HG03571 (cell line): ENCODE data around the gene FGF1.
"Not testable (repeated sequence)": the region's sequence is repeated elsewhere in the genome, so short reads cannot be mapped to it uniquely, and the experiment has no call there.

ENCODE experiments used
- ATAC-seq: cut with Tn5 transposase; IDR thresholded peaks from one replicate; pipeline ENCODE4 v1.9.1; 2021; ENCODE audit not compliant: unreplicated experiment

Gene FGF1

DNA sequence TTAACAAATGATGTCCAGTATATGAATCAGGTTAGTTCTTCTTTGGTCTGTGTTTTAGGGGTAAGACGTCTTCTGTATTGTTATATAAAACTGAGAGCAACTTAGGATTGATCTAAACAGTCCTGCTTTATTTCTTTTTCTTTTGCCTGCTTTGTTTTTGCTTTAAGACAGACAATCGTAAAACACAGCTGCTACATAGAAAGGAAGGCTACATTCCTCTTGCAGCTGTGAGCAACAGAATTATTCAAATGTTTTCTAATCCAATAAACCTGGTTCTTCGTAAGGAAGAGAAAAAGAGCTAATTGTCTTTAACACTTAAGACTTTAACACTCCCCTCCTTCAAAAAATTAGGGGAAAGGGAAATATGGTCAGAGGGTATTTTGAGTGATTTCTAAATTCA, 14.6 kb downstream of the FGF1 start:
- ATAC-seq, result no peak

DNA sequence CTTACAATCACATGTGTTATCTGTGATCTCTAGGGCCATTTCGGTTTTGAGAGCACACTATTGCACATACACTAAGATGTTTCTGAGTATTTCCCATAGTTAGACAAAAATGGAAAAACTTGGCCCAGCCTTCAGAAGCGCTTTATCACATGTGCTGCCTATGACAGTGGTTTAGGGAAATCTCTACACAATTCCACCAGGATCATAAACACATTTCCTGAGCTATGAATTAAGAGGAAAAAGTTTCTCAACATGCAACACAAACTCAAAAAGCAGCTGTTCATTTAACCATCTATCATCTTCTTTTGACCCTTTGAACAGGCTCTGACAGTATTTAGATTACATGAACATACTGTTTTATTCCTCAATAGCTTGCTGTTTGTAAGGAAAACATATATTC, 15.1 kb downstream of the FGF1 start:
- no peak for ATAC-seq

- ATAC-seq, result no peak
Observed at GRCh38 chr5:142669477-142669876, 16.4 kb downstream of the FGF1 start.

DNA sequence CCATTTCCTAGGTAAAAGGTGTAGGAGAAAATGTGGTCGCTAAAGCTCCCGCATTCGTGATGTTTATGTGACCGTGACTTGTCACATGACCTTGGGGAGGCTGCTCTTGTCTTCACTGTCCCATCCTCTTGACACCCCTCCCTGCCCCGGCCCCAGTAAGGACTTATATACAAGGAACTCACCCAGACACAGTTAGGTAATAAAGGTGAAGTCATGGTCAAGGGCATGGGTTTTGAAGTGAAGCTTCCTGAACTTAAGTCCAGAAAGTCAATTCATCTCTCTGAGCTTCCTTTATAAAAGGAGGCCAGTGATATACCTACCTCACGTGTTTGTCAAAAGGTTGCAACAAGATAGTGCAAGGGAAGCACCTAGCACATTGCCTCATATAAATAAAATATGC, 17.6 kb downstream of the FGF1 start:
- no peak for ATAC-seq

- no peak for ATAC-seq
Observed at GRCh38 chr5:142667831-142668230, 18.1 kb downstream of the FGF1 start.

- no peak for ATAC-seq
Observed at GRCh38 chr5:142664636-142665035, 21.3 kb downstream of the FGF1 start.

GRCh38 chr5:142664067-142664466, 21.8 kb downstream of the FGF1 start:
- ATAC-seq, result no peak

DNA sequence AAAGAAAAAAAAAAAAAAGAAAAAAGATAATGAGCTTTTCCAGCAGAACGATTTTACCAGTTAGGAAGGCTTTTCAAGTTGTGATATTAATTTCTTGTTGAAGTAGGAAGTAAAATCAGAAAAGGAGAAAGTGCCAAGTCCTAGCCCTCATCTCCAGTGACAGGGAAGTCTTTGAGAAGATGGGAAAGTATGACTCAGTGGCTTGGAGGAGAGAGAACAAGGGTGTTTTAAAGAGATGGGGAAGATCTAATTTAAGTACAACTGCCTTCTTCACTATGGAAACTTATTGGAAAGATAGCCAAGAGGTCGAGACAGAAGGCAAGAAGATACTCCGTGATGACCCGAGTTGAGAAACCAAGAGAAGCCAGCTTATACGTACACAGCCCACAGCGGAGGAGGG, 22.6 kb downstream of the FGF1 start:
- ATAC-seq, result no peak

DNA sequence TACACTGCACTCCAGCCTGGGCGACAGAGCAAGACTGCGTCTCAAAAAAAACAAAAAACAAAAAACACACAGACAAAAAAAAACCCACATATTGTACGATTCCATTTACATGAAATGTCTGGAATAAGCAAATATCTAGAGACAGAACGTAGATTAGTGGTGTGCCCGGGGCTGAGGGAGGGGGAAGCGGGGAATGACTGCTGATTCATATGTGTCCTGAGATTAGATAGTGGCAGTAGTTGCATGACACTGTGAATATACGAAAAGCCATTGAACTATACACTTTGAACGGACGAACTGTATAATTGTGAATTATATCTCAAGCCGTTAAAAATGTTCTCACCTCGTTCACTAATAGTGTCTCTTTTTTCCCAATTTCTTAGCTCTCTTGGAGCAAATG, 23.9 kb downstream of the FGF1 start:
- ATAC-seq, result no peak

DNA sequence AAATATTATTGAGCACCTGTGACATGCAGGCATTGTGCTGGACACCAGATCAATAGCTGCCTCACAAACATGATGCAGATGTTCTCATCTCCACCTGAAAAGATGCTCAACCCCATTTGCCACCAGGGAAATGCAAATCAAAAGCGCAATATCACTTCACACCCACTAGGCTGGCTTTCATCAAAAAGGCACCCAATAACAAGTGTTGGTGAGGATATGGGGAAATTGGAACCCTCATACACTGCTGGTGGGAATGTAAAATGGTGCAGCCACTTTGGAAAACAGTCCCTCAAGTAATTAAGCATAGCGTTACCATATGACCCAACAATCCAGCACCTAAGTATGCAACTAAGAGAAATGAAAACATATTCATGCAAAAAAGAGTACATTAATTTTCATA, 24.7 kb downstream of the FGF1 start:
- no peak for ATAC-seq

- ATAC-seq, result no peak
Observed at GRCh38 chr5:142660731-142661130, 25.2 kb downstream of the FGF1 start.

DNA sequence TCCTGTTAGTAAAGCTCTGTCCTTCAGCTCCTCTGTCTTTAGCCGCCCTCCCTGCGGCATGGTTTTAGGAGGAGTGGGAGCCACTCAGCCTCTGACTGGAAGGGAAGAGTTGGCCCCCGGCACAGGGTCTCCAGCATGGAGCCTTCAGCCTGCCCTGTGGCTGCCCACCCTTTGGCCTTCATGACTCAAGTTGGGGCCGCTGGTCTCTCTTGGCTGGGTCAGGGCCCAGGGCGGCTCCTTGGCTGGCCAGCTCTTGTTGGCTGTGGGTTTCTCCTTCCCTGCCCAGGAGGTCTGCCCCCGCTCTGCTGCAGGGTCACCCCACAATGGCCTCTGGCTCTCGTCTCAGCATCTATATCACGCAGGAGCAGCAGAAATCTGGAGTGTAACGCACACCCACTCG, 25.7 kb downstream of the FGF1 start:
- ATAC-seq, result no peak

DNA sequence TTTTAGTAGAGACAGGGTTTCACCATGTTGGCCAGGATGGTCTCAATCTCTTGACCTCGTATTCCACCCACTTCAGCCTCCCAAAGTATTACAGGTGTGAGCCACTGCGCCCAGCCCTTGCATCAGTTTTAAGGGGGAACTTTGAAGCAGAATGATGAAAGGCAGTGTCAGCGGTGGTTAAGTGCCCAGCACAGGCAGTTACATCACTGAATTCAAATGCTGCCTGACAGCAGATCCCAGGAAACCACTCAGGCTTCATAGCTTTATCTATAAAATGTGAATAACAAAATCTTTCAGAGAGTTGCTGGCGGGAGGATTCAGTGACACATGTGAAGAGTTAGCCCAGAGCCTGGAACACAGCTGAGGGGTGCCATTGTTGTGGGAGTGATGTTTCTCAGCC, 26.5 kb downstream of the FGF1 start:
- ATAC-seq, result no peak

DNA sequence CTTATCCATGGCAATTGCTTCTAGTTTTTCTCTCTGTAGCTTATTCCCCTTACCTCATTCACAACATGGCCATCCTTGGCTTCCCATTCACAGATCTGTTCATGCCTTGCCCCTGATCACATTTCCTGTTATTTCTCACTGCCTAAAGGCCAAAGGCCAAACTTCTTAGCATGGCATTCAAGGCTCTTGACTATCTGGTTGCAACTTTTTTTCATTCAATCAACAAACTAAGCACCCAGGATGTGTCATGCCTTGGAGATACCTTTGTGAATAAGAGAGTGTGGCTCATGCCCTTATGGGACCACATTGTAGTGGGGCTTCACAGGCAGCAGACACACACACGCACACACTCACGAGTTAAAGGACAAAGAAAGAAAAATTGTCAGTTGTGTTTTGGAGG, 27.6 kb downstream of the FGF1 start:
- no peak for ATAC-seq

GRCh38 chr5:142657446-142657845, 28.4 kb downstream of the FGF1 start:
- no peak for ATAC-seq

GRCh38 chr5:142655339-142656267, 30.3 kb downstream of the FGF1 start:
- peak; percentile 66 for ATAC-seq

GRCh38 chr5:142654578-142655058, 31.3 kb downstream of the FGF1 start:
- no peak for ATAC-seq

GRCh38 chr5:142653321-142653720, 32.6 kb downstream of the FGF1 start:
- no peak for ATAC-seq

DNA sequence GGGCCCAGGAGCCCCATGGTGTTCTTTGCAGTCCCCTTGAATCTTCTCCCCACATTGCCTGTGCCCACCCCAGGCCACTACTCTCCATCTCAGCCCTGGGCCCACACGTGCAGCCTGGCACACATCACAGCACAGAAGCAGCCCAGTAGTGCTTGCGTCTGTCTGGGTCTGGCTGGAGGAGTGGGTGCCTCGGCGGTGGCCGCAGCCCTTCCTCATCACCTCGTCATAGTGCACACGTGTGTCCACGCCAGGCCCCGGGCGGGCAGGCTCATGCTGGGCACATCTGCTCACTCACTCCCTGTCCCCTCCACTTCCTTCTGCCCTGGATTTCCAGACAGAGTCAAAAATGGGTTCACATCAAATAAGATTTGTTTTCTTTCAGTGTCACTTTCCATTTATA, 33.3 kb downstream of the FGF1 start:
- ATAC-seq, result no peak

DNA sequence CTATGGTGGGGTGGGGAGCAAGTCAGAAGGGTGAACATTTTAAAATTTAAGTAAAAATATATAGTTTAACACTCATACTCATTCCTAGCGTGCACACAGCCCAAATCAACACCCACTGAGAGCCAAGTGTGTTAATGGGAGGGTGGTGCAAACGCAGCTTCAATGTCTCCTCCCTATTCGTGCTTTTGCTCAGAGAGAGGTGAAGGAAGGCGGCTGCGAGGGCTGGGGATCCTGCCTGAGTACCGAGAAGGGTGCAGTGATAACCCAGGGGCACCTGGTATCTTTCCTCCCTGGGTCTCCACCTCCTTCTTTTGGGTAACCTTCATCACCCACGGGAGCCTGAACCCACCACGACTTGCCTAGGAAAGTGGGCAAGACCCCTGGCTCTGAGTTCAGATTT, 35.0 kb downstream of the FGF1 start:
- ATAC-seq, result no peak

GRCh38 chr5:142650060-142650459, 35.8 kb downstream of the FGF1 start:
- ATAC-seq, result no peak

- not testable (repeated sequence) for ATAC-seq
Observed at GRCh38 chr5:142648108-142648507, 37.8 kb downstream of the FGF1 start.

- ATAC-seq, result no peak
Observed at GRCh38 chr5:142645456-142645855, 40.4 kb downstream of the FGF1 start.
